H1 (cell line): ENCODE data around the gene SIMC1. TPM values are rescaled to one million over a fixed set of nuclear protein-coding genes. Genes with fewer than 3 reads are reported as not detected.

Source experiments
- CTCF ChIA-PET: fragments of 300-600 bp; sonication (Branson Sonifier 250); formaldehyde crosslinking; loops from one replicate; lab custom pipeline; 2021; ENCODE audit not compliant: partially characterized antibody; lab: Charles Lee
- POLR2A ChIA-PET: fragments of 300-600 bp; sonication (Branson Sonifier 250); formaldehyde crosslinking; loops from one replicate; lab custom pipeline; 2021; ENCODE audit warnings: inconsistent platforms; ENCODE audit not compliant: partially characterized antibody; lab: Charles Lee
- DNase-seq, 2 experiments: peaks; one replicate each; pipeline versions ENCODE4 v3.0.0 to v3.0.0-alpha.2; 2010 to 2022; ENCODE audit warnings: low spot score in 2 of 2, low read depth in 1 of 2, mixed read lengths in 1 of 2
- FAIRE-seq: peaks from 2 replicates; lab custom pipeline; 2011; peaks lifted over from hg19 to GRCh38; lab: Jason Lieb, UNC
- H2AFZ ChIP-seq: 2 replicates; pipeline ENCODE4 v1.8.1; 2012; ENCODE audit warnings: low read length, inconsistent platforms
- H2AK5ac ChIP-seq: 2 replicates; pipeline ENCODE4 v1.6.1; 2013; ENCODE audit warnings: low read depth, low read length
- H2BK120ac ChIP-seq: replicated peaks from 2 replicates; pipeline ENCODE3; 2013; ENCODE audit warnings: low read depth, low read length, inconsistent platforms
- H2BK12ac ChIP-seq: 2 replicates; pipeline ENCODE4 v1.6.1; 2013; ENCODE audit warnings: low read depth, low read length
- H2BK15ac ChIP-seq: 2 replicates; pipeline ENCODE4 v1.6.1; 2013; ENCODE audit warnings: low read length
- H2BK20ac ChIP-seq: 2 replicates; pipeline ENCODE4 v1.6.1; 2013; ENCODE audit warnings: low read length
- H2BK5ac ChIP-seq: 2 replicates; pipeline ENCODE4 v1.6.1; 2013; ENCODE audit warnings: low read depth, low read length
- H3K14ac ChIP-seq: 2 replicates; pipeline ENCODE4 v1.6.1; 2013; ENCODE audit warnings: inconsistent platforms; ENCODE audit not compliant: insufficient read length
- H3K18ac ChIP-seq: 2 replicates; pipeline ENCODE4 v1.6.1; 2013; ENCODE audit warnings: low read length; ENCODE audit errors: extremely low read depth
- H3K23ac ChIP-seq: 2 replicates; pipeline ENCODE4 v1.6.1; 2013; ENCODE audit warnings: inconsistent platforms; ENCODE audit not compliant: insufficient read length
- H3K23me2 ChIP-seq: 2 replicates; pipeline ENCODE4 v1.6.1; 2013; ENCODE audit warnings: low read depth, low read length
- H3K27ac ChIP-seq: 2 replicates; pipeline ENCODE4 v1.6.1; 2011; ENCODE audit warnings: low read depth, low read length, inconsistent platforms
- H3K27me3 ChIP-seq, 4 experiments: replicated peaks in 1 of 4; 1 replicate in 1 of 4; 2 replicates in 3 of 4; pipeline versions ENCODE4 v1.6.1 to v1.8.1; 2011 to 2013; ENCODE audit warnings: low read length in 3 of 4, mild to moderate bottlenecking in 3 of 4, inconsistent platforms in 2 of 4, mixed read lengths in 2 of 4, moderate library complexity in 1 of 4; ENCODE audit not compliant: control insufficient read depth in 3 of 4, insufficient read depth in 3 of 4; ENCODE audit errors: extremely low read depth in 1 of 4
- H3K36me3 ChIP-seq, 4 experiments: 2 replicates each; pipeline versions ENCODE4 v1.6.1 to v1.8.1; 2011 to 2013; ENCODE audit warnings: mild to moderate bottlenecking in 4 of 4, low read length in 3 of 4, moderate library complexity in 2 of 4, control low read depth in 1 of 4, inconsistent platforms in 1 of 4; ENCODE audit not compliant: insufficient read depth in 4 of 4, control insufficient read depth in 2 of 4
- H3K4ac ChIP-seq: replicated peaks from 2 replicates; pipeline ENCODE3; 2013; ENCODE audit warnings: low read length, low read depth, mixed read lengths, inconsistent platforms; ENCODE audit not compliant: insufficient read length
- H3K4me1 ChIP-seq, 4 experiments: replicated peaks in 1 of 4; 1 replicate in 1 of 4; 2 replicates in 3 of 4; pipeline versions ENCODE4 v1.6.1 to v1.8.1; 2011 to 2013; ENCODE audit warnings: low read length in 3 of 4, inconsistent platforms in 2 of 4, mixed read lengths in 1 of 4; ENCODE audit not compliant: insufficient read depth in 4 of 4, control insufficient read depth in 3 of 4
- H3K4me2 ChIP-seq, 2 experiments: 2 replicates each; pipeline versions ENCODE4 v1.6.1 to v1.8.1; 2011 to 2013; ENCODE audit warnings: low read depth in 2 of 2, low read length in 2 of 2, control low read depth in 1 of 2, inconsistent platforms in 1 of 2, mild to moderate bottlenecking in 1 of 2; ENCODE audit not compliant: insufficient read depth in 1 of 2
- H3K4me3 ChIP-seq, 4 experiments: fragments of 200-600, 300-600 bp in 1 of 4; sonication (generic), shearing (Covaris generic), sonication (Bioruptor Twin) in 1 of 4; 2 replicates each; pipeline versions ENCODE4 v1.5.1 to v1.8.1; 2011 to 2016; ENCODE audit warnings: low read length in 4 of 4, low read depth in 3 of 4, control low read depth in 2 of 4, inconsistent platforms in 2 of 4, mild to moderate bottlenecking in 2 of 4, mixed read lengths in 1 of 4, moderate library complexity in 1 of 4; ENCODE audit not compliant: insufficient read depth in 2 of 4; ENCODE audit errors: extremely low read depth in 1 of 4
- H3K56ac ChIP-seq: replicated peaks from 2 replicates; pipeline ENCODE3; 2013; ENCODE audit warnings: low read depth, mild to moderate bottlenecking, mixed read lengths, low read length, inconsistent platforms; ENCODE audit not compliant: insufficient read length
- H3K79me1 ChIP-seq: 2 replicates; pipeline ENCODE4 v1.6.1; 2013; ENCODE audit warnings: low read depth, low read length, control low read depth
- H3K79me2 ChIP-seq, 2 experiments: 2 replicates each; pipeline versions ENCODE4 v1.6.1 to v1.8.1; 2012 to 2013; ENCODE audit warnings: low read length in 2 of 2, mild to moderate bottlenecking in 2 of 2, inconsistent platforms in 1 of 2; ENCODE audit not compliant: insufficient read depth in 2 of 2, control insufficient read depth in 1 of 2
- H3K9ac ChIP-seq, 4 experiments: replicated peaks in 1 of 4; 1 replicate in 1 of 4; 2 replicates in 3 of 4; pipeline versions ENCODE4 v1.6.1 to v1.8.1; 2011 to 2013; ENCODE audit warnings: low read depth in 3 of 4, low read length in 3 of 4, control low read depth in 2 of 4, mild to moderate bottlenecking in 2 of 4, moderate library complexity in 2 of 4, inconsistent platforms in 1 of 4; ENCODE audit errors: extremely low read depth in 1 of 4
- H3K9me3 ChIP-seq, 2 experiments: 2 replicates each; pipeline versions ENCODE4 v1.6.1 to v1.8.1; 2012 to 2013; ENCODE audit warnings: mild to moderate bottlenecking in 2 of 2, moderate library complexity in 2 of 2, control low read depth in 1 of 2, inconsistent platforms in 1 of 2, low read depth in 1 of 2, low read length in 1 of 2, mixed read lengths in 1 of 2; ENCODE audit not compliant: insufficient read depth in 2 of 2
- H4K20me1 ChIP-seq, 2 experiments: replicated peaks in 1 of 2; 2 replicates each; pipeline versions ENCODE3 to v1.8.1; 2011 to 2013; ENCODE audit warnings: inconsistent platforms in 2 of 2, low read length in 2 of 2, mild to moderate bottlenecking in 1 of 2; ENCODE audit not compliant: insufficient read depth in 2 of 2, control insufficient read depth in 1 of 2
- H4K5ac ChIP-seq: 2 replicates; pipeline ENCODE4 v1.6.1; 2013; ENCODE audit warnings: low read length, low read depth, mixed read lengths, inconsistent platforms; ENCODE audit not compliant: insufficient read length
- H4K8ac ChIP-seq: 2 replicates; pipeline ENCODE4 v1.8.0; 2013; ENCODE audit warnings: mild to moderate bottlenecking, moderate library complexity, low read length, inconsistent platforms; ENCODE audit not compliant: insufficient read depth; ENCODE audit errors: extremely low read depth
- H4K91ac ChIP-seq: replicated peaks from 2 replicates; pipeline ENCODE3; 2013; ENCODE audit warnings: low read length, mixed read lengths, inconsistent platforms; ENCODE audit not compliant: insufficient read length
- ATF2 ChIP-seq: IDR thresholded peaks from 2 replicates; pipeline ENCODE4 v1.6.1; 2012; ENCODE audit warnings: low read length, inconsistent platforms
- BCL11A ChIP-seq, 2 experiments: IDR thresholded peaks; one replicate each; pipeline ENCODE4 v1.6.1; 2011; ENCODE audit warnings: low read depth in 2 of 2, low read length in 2 of 2, mild to moderate bottlenecking in 2 of 2
- CEBPB ChIP-seq: IDR thresholded peaks from 2 replicates; pipeline ENCODE4 v1.6.1; 2012; ENCODE audit warnings: low read depth, low read length
- EGR1 ChIP-seq: IDR thresholded peaks from 2 replicates; pipeline ENCODE4 v1.6.1; 2011; ENCODE audit warnings: low read depth, low read length, borderline replicate concordance
- GTF2F1 ChIP-seq: IDR thresholded peaks from 2 replicates; pipeline ENCODE4 v1.6.1; 2012; ENCODE audit warnings: low read depth, low read length, improper control_type of control experiment, borderline replicate concordance
- HDAC6 ChIP-seq: IDR thresholded peaks from one replicate; pipeline ENCODE4 v1.7.1; 2012; ENCODE audit warnings: low read depth, mild to moderate bottlenecking, inconsistent platforms, low read length, moderate library complexity
- KDM4A ChIP-seq: IDR thresholded peaks from one replicate; pipeline ENCODE4 v1.7.1; 2012; ENCODE audit warnings: low read depth, mild to moderate bottlenecking, moderate library complexity, low read length, inconsistent platforms; ENCODE audit not compliant: severe bottlenecking
- NRF1 ChIP-seq: IDR thresholded peaks from 2 replicates; pipeline ENCODE4 v1.6.1; 2011; ENCODE audit warnings: mild to moderate bottlenecking, low read depth, low read length, improper control_type of control experiment
- SP2 ChIP-seq: IDR thresholded peaks from 2 replicates; pipeline ENCODE4 v1.6.1; 2012; ENCODE audit warnings: mild to moderate bottlenecking, low read length, inconsistent platforms
- TBP ChIP-seq: IDR thresholded peaks from 2 replicates; pipeline ENCODE4 v1.6.1; 2011; ENCODE audit warnings: low read depth, low read length, improper control_type of control experiment
- ZNF274 ChIP-seq: IDR thresholded peaks from 2 replicates; pipeline ENCODE4 v1.7.0; 2012; ENCODE audit warnings: low read length, borderline replicate concordance; ENCODE audit errors: extremely low read depth
- WGBS, 2 experiments: shearing (Covaris generic) in 1 of 2; methylation state at CpG; one replicate each; pipeline versions ENCODE4 v1.1.6 to v1.1.7; 2013 to 2015; ENCODE audit warnings: low lambda C conversion rate in 2 of 2, mixed read lengths in 2 of 2, inconsistent platforms in 1 of 2, low coverage in 1 of 2, missing lambda C conversion rate in 1 of 2; ENCODE audit not compliant: insufficient replicate concordance in 2 of 2, insufficient coverage in 1 of 2, insufficient read length in 1 of 2; ENCODE audit errors: extremely low coverage in 1 of 2, missing lambda C conversion rate in 1 of 2; 5-methylcytosine and 5-hydroxymethylcytosine counted together
- polyA plus RNA-seq, 7 experiments: library from polyadenylated mRNA; depleted of rRNA in 3 of 7; stranded (reverse) in 5 of 7; unstranded in 2 of 7; fragments of >200 nt in 5 of 7; fragments of 200-250 nt in 2 of 7; gene quantifications; 1 replicate in 5 of 7; 2 replicates in 1 of 7; 4 replicates in 1 of 7; pipeline versions ENCODE4 v1.2.1 to v1.2.3, GENCODE V29; 2011 to 2013; ENCODE audit warnings: missing spikeins in 2 of 7, mixed read lengths in 2 of 7
- total RNA-seq: library from RNA; stranded (reverse); fragmentation: NEBNext Ultra II Directional; extraction: Animal tissue kit (Norgen Biotek cat#: 25700); gene quantifications from 2 replicates; pipeline ENCODE4 v1.2.1, GENCODE V29; 2021

The SIMC1 gene
- total and polyA plus RNA-seq, 2 of the 8 experiments (the other 6 are each of a cell fraction or from before 2014, with no cell fraction given), result 12.3 to 21.2 TPM

- Histone ChIP-seq H3K4me3 (peak overlapping the region; percentile 92 to 96 (median 95)), H4K8ac (no peak overlapping the region), H3K27me3 (no peaks in the 10 kb centered on the region), H2BK12ac (no peak overlapping the region), H3K79me1 (peaks cover 7% of the 10 kb centered on the region; the same call in 1 of the 2 replicates), H3K27ac (no peak overlapping the region), H3K4me1 (peaks cover 0 to 5% (median 1%) of the 10 kb centered on the region in 4 experiments; a peak in 2 of 7 replicates), H2BK15ac (no peak overlapping the region), H2BK120ac (no peak overlapping the region), H4K5ac (no peak overlapping the region), H3K56ac (no peak overlapping the region), H3K18ac (no peak overlapping the region), H3K79me2 (peaks cover 0 to 29% of the 10 kb centered on the region in 2 experiments), H4K20me1 (peaks cover 6 to 8% of the 10 kb centered on the region in 2 experiments), H3K9ac (peak overlapping the region; percentile 69 to 99 (median 95)), H3K9me3 (no peaks in the 10 kb centered on the region), H4K91ac (no peak overlapping the region), H2BK5ac (no peak overlapping the region), H2AFZ (no peak overlapping the region), H3K36me3 (peaks cover 20 to 39% (median 24%) of the 10 kb centered on the region in 4 experiments), H3K4ac (no peak overlapping the region), H2AK5ac (no peak overlapping the region; the same call in 1 of the 2 replicates), H3K23me2 (peaks cover 9% of the 10 kb centered on the region; the same call in 1 of the 2 replicates), H3K4me2 (peak overlapping the region; percentile 86 to 91), H2BK20ac (no peak overlapping the region), H3K14ac (no peak overlapping the region), H3K23ac (no peak overlapping the region)
- no peak for DNase-seq
- WGBS, 2 experiments, result 42% methylated on average over 8 of the region's 8 CpGs; no CpG with 5 or more reads in 1 of the 2 experiments
- ChIA-PET POLR2A (interaction anchor here (0.7 to 10.2 kb wide), 11 partner anchors 15 to 210 kb away, joined by 3 to 93 read pairs (median 9); partner anchors contain the start of genes ARL10, FAF2, KIAA1191 and RNF44), CTCF (interaction anchor here (1.2 kb wide), 1 partner anchor 272 kb away, joined by 3 read pairs; no protein-coding TSS in a partner anchor)
- TF ChIP-seq BCL11A (IDR thresholded peaks at IDR 0.05; ENCODE audit: low read depth in 2 of 2, low read length in 2 of 2), result no peak
- TF ChIP-seq HDAC6, result no peak
- no peak for TF ChIP-seq KDM4A
- TF ChIP-seq EGR1, result no peak
- TF ChIP-seq TBP, result no peak
- TF ChIP-seq GTF2F1, result no peak
- TF ChIP-seq SP2, result no peak
- TF ChIP-seq NRF1, result no peak
- TF ChIP-seq ATF2, result no peak
- no peak for TF ChIP-seq ZNF274
- TF ChIP-seq CEBPB, result no peak
- FAIRE-seq, result no peak
Measured at GRCh38 chr5:176387384-176387925, 149.2 kb downstream of the SIMC1 start.
